Hepatic stellate cell (primary cell): ENCODE data around the gene GRHL1.
A peak's percentile ranks its signal among the peaks of the same experiment; 100 is the strongest.

Experiments
- DNase-seq: peaks from one replicate; pipeline ENCODE4 v3.0.0; 2011; ENCODE audit warnings: low spot score

GRHL1 gene

DNA sequence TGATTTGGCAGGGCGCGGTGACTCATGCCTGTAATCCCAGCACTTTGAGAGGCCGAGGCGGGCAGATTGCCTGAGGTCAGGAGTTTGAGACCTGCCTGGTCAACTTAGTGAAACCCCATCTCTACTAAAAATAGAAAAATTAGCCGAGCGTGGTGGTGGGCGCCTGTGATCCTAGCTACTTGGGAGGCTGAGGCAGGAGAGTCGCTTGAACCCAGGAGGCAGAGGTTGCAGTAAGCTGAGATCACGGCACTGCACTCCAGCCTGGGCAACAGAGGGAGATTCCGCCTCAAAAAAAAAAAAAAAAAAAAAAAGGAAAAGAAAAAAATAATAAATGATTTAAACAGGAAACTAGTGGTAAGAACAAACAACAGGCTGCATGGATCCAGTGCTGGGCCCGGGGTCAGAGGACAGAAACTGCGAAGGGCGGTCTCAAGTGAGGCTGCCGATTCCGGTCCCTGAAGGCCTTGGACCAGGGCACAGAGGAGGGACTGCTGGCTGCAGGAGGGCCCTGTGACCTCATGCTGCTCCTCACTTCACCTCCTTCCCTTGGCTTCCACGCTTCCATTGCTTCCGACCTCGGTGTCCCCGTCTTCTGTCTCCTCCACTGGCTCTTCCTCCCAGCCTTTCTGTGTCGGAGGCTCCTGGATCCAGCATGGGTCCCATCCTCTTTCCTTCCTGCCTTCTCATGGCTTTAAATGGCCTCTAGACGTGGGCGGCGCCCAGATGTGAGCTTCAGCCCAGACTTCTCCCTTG is 2.1 kb upstream of the GRHL1 start:
- DNase-seq, result no peak

DNA sequence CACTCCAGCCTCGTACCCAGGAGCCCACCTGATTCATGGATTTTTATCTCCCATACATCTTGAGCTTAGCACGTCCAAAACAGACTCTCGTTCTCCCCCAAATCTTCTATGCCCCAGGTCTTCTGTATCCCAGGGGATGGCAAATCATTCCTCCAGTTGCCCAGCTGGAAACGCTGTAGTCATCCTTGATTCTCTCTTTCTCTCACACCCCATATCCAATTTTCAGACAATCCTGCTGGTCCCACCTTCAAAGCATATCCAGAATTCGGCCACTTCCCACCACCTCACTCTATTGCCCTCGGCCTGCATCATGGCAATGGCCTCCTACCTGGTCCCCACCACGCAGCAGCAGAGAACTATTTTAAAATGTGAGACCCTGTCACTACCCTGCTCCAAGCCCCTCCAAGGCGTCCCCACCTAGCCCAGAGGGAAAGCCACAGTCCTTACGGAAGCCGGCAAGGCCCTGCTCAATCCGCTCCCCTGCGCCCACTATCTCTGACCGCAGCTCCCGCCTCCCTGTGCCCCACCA is 1.4 kb upstream of the GRHL1 start:
- DNase-seq, result no peak

DNA sequence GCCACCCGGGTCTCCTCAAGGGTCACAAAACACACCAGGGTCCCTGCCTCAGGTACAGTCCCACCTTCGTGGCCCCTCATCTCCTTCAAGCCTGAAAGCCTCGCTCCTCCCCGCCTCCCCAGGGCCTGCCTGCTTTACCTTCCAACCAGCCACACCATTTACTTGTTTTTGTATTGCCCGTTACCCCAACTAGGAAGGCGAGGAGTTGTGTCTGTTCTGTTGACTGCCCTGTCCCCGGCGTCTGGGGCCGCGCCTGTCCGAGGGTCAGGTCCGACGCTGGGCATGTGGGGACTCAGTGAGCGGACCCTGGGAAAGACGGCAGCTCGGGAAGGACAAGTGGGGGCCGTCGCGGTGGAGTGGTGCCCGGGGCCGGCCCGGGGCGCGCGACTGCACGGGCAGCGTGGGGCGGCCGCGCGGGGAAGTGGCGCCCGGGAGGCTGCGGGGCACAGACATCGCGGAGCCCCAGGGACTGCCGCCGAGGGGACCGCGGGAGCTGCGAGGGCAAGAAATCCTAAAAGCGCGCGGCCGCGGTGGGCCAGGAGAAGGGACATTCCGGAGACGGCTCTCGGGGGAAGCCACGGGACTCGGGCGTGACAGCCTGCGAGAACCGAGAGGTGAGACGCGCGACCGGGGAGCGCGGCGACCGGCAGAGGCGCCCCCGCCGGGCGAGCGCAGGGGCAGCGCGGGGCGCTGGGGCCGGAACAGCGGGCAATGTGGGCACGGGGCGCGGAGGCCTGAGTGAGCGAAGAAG is 797 bp upstream of the GRHL1 start:
- peak; percentile 51 for DNase-seq

DNA sequence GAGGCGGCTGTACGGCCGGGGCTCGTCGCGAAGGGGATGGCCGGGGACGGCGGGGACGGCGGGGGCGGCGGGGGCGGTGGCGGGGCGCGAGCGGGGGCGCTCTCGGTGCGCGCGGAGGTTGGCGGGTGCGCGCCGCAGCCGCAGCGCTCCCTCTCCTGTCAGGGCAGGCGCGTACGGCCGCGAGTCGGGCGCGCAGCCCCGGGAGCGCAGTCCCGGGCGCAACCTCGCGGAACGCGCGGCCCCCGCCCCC is 296 bp upstream of the GRHL1 start:
- DNase-seq, result no peak

DNA sequence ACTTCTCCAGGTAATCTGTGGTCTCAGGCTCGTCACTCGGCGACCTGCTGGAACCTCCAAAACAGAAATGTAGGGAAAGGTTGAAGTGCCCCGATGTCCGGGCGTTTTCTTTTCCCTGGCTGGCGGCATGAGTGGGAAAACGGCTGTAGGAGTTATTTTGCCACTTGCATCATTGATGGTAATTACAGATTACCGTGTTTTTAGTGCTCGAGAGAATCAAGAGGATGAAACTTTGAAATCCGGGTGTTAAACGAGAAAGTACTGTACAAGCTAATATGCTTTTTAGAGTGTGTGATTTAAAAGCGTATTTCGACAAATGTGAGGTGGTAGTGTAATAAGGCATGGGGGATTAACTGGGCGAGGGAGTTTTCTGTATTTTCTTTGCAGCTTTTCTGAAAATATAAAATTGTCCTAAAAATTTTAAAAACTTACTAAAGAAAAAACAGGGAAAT is 819 bp downstream of the GRHL1 start:
- no peak for DNase-seq

DNA sequence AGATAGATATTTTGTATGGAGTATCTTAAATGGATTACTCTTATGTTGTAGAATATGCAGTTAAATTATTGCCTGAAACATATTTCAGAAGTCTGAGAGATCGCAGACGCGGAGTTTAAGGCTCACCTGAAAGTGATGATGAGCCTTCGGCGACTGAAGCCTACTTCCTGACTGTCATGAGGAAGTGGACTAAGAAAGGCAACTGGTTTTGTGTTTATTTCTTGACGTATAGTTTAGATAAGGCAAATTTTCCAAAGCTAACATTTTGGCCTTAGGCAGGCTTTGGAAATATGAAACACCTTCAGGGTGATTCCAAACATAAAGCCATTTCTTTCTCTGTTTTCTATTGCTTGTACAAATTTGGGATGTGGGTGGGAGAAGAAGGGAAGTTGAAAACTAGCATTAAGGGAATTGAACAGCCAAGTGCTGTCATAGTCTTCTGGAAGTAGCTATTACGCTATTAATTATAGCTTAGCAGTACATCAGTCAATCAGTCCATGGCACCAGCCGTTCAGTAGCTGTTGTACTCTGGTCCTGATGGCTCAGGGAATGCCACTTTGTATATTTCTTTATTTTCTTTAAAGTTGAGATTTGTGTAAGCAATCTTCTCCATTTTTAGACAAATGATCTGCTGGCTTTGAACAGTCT is 1.5 kb downstream of the GRHL1 start:
- DNase-seq, result no peak

DNA sequence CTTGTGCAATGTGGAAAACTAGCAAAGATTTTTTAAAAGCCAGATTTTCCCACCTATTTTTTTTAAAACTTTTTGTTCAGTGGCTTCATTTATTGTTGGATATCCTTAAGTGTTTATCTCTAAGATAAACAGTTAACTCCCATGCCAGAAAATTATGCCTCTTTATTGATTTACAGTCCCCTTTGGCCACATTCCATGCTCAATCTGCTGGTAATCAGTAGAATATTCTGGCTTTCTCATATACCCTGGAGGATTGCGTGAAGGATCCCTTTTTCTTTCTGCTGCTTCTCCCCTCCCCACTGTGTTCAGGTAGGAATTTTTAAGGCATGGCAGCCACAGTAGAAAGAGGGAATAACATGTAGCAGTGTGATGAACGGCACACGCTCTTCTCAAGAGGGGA is 2.6 kb downstream of the GRHL1 start:
- DNase-seq, result no peak

DNA sequence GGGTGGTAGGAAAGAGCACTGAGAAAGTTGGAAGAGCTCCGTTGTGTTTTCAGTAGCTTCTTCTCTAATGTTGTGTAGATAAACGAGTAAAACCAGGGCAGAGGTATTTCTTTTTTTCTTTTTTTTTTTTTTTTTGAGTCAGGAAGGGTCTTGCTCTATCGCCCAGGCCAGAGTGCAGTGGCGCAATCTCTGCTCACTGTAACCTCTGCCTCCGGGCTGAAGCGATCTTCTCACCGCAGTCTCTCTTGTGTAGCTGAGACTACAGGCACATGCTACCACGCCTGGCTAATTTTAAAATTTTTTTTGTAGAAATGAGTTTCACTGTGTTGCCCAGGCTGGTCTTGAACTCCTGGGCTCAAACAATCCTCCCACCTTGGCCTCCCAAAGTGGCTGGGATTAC is 6.6 kb downstream of the GRHL1 start:
- no peak for DNase-seq

DNA sequence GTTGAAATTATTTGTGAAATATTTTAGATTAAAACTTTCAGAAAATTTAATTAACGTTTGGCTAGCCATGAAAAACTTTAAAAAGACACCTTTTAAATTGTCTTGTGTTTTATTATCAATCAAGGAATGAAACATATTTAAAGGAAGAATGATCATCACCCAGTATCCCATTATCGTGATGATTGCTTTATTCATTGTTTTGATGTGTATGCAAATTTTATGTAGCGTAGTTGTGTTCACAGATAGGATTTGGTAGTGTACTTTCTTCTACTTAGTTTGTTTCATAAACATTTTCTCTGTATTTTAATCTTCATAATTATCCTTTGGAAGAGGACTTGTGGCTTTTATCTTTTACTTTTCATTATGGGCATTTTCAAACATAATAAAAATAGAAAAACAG is 7.8 kb downstream of the GRHL1 start:
- DNase-seq, result no peak

DNA sequence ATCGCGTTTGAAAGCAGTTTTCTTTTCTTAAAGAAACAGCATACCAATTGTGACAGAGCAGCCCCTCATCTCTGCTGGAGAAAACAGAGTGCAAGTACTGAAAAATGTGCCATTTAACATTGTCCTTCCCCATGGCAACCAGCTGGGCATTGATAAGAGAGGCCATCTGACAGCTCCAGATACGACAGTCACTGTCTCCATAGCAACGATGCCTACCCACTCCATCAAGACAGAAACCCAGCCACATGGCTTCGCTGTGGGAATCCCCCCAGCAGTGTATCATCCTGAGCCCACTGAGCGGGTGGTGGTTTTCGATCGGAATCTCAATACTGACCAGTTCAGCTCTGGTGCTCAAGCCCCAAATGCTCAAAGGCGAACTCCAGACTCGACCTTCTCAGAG is 9.5 kb downstream of the GRHL1 start:
- no peak for DNase-seq

DNA sequence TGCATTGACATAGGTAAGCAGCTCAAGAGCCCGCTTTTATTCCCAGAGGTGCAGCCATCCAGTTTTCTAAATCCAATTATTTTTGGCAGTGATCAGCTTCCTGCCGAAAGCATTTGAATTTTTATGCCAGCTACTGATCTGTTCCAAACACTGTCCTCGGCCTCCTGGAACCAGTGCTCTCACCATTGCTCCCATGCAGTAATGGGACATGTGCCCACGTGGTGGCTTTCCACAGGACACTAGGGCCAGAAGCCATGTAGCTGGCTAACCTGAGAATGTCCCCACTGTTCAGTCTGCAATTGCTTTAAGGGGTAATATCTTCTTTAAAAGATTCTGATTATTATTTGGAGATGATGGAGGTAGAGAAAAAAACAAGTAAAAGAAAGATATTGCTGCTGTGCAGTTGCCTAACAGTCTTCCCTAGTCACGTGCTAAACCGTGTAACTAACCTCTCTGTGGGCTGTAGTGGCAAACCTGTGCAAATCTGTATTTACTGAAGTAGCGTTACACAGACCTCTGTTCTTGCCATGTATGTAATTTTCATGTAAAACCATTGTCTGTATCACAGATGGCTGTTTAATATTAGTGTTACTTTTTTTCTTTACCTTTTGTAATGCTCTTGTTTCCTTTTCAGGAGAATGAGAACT is 13.0 kb downstream of the GRHL1 start:
- no peak for DNase-seq

DNA sequence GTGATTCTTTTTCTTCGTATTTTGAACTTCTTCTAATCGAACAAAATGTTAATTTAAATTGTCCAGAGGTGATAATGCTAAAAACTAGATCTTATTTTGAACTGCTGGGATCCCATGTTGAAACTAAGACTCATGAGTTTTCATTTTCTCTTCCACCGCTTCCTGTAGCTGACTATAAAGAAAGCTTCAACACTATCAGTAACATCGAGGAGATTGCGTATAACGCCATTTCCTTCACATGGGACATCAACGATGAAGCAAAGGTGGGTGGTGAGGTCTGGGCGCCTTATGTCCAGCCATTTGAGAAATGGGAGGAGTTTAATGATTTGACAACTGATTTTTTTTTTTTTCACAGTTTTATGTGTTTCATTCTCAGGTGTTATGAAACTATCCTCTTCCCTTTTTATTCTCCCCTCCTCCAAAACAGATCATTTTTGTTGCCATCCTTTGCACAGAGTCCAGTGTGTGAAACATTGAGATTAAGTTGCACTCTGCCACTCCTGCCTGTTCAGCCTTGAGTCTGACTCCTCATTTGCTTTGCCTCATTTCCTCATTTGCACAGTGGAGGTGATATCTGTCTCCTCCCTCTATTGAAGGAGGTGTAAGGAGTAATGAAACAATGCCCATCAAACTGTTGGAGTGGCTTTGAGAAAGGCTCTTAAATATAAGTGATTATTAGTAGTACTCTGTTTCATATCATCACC is 13.8 kb downstream of the GRHL1 start:
- no peak for DNase-seq

DNA sequence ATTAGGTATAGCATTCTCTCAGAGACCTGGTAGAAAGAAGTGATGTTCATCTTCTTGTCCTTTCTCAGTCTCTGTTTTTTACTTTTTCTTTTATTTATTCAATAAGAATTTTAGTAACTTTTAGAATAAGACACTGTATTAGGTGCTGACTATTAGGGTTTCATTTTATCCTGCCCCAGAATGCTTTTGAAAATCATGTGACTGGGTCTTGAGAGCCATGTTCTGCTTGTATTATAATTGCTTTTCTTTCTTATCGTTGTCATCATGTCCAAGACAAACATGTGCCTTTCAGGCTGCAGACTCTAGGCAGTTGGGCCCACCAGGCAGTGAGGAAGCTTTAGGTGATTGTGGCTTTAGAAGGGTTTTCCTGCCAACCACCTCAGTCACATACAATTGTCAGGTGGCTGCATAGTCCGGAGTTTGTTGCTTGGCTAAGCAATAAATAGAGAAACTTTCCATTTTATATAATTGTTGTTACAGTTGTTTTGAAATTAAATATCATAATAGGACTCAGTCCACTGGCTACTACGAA is 15.1 kb downstream of the GRHL1 start:
- DNase-seq, result no peak

DNA sequence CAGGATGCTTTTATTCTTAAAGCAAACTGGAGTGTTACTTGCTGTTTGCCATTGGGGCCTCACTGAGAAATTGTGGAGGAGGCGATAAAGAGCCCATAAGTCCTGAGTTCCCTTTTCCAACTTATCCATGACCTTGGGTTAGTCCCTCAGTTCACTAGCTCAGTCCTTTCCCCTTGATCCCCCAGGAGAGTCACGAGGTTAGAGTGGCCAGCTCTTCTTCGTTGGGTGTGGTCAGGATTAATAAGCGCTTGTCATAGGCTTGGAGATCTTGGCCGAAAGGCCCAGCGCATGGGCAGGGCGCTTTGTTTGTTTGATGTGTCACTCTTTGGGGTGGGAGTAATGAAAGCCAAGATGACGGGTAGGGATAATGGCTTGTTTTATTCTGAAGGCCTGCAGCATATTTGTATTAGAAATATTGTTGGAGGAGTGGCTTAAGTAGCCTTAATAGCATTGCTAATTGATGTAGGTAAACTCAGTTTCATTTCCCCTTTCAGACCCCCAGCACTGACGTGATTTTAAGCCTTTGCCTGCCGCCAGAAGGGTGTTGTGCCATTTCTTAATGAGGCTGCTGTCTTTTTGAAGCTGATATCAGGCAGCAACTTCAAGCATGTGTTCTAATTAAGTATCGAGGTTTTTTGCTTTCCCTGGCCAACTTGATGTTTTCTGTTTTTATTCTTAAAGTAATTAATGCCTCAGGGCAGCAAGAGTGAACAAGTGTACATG is 15.7 kb downstream of the GRHL1 start:
- no peak for DNase-seq

DNA sequence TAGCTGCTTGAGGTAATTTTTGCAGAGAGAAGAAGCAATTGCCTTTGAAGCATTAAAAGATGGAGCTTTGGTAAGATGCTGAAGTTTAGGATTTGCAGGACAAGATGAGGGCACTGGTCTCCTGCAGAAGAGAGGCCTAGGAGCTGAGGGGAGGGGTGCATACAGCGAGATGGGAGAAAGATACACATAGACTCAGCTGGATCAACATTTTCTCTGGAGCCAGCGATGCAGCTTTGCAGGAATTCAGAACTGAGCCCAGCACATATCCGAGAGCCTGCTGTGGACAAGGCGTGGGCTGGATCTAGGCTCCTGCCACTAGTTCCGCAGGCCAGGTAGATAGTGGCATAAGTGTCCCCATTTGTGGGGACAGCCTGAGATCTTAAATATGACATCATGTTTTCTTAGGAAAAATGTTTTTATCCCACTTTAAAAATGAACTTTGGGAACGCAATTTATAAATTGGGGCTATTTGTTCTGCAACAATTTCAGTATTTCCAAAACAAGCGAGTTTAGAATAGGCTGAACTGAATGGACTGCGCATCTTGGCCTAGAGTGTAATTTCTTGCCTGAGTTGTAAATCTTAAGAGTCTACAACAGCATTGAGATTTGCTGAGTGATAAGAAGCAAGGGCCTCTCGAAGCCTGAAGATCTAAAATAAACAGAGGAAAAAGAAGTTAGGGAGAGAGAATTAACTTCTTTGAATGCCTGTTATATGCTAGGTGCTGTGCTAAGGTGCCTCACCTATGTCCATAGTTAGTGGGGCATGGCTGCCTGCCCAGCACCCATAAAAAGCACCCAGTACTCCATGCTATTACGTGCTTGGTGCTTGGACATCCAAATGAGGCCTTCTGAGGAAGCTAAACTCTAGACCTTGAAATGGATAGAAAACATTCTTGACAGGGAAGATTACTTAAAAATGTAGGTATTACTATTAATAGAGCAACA is 17.3 kb downstream of the GRHL1 start:
- no peak for DNase-seq

DNA sequence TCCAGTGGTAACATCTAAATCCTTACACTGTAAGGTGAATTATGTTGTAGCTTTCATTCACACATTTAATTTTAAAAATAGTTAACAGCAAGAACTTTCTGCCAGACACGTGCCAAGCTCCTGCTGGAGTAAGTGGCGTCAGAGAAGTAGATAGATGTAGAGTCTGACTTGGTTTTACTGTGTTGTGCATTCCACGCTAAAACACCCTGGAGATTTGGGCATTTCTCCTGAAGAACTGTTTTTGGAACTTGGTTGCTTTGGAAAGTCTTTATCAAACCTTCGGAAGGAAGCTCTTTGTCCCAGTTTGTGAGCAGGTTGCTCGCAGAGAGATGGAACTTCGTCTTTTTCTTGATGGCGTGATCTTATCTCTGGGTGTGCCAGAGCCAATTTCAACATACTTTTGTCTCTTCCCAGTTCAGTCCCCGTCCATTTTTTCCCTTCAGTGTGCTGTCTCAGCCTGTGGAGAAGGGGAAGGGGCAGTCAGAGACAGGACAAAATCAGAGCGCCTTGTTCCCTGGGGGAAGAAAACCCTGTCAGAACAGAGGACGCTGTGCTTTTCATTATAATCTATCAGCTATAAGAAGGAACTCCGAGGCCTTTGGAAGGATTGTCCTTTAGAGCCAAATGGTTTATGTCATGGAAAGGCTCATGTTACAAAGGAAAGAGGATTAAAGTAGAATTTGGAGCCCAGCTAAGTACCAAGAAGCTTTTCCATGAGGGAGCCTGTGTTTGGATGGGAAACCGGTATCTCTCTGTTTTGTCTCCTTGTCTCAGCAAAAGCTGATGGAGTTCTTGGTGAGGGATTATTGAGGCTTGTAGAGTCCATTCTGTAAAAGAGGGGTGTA is 18.9 kb downstream of the GRHL1 start:
- no peak for DNase-seq

DNA sequence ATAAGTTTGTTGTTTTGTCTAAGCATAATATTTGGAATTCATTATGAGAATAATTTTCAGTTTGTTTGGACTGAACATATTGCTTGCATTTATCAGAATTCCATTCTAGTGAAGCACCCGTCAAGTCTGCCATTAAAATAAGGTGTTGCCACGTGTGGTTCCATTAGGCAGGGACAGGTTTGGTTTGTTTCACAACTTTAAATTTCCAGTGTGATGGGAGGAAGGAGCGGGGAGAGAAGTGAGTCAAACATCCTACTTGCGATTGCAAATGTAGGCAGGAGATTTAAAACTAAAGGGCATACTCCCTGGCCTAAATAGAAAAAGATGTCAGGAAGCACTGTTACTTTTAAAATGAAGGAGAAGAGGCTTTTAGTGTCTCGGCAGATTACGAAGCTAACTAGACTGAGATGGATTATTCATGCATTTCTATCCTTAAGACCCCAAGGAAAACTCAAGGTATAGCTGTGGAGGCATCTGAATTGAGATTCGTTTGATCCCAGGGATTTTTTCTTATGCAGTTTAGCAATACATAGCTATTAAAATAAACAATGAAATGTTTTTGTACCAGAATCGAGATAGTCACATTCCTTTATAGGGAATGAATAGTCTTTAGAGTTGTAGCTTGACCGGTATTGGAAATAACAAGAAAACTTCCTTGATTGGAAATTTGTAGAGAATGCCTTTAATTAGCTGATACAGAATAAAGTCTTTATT is 19.8 kb downstream of the GRHL1 start:
- no peak for DNase-seq

DNA sequence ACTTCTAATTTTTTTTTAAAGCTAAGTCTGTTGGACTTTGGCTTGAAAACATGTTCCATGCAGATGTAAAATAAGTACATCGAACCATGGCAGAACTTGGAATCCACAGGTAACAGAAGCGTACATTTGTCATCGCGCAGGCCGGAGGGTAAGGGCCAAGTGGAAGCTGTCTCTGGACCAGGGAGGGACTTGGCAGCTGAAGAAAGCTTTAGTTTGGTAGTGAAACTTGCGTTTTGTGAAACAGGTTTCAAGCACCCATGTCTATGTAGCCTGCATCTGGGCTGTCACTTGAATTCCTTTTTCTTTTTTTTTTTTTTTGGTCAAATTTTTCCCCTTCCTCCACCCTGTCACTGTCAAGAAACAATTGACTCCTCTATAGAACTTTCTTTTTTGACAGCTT is 20.4 kb downstream of the GRHL1 start:
- DNase-seq, result no peak
